Measurements from ENCODE around the gene SDCCAG8. TPM values are rescaled to one million over a fixed set of nuclear protein-coding genes. Genes with fewer than 3 reads are reported as not detected.

Gene SDCCAG8
- total and polyA plus RNA-seq, 2 experiments from 2014 or later = 28.3 to 39.3 TPM

- 85% methylated on average over 17 of the region's 17 CpGs for WGBS (ENCODE audit: low lambda C conversion rate, missing lambda C conversion rate)
- H3K9me3 ChIP-seq (ENCODE audit: low read depth) = no peaks in the 10 kb centered on the region
- no peaks in the 10 kb centered on the region for H3K4me1 ChIP-seq (ENCODE audit: insufficient read depth)
- no peak overlapping the region for H3K27ac ChIP-seq
- H3K36me3 ChIP-seq (replicated peaks; ENCODE audit: insufficient read depth, low read depth) = no peaks in the 10 kb centered on the region
- no peak overlapping the region for H3K4me3 ChIP-seq
- DNase-seq (ENCODE audit: low spot score) = no peak
- H2AFZ ChIP-seq = no peak overlapping the region
- no peaks in the 10 kb centered on the region for H4K20me1 ChIP-seq (ENCODE audit: insufficient read depth, poor library complexity, severe bottlenecking)
- TF ChIP-seq EZH2phosphoT487 (IDR thresholded peaks at IDR 0.05; ENCODE audit: low read depth, severe bottlenecking, unreplicated experiment) = no peak
- no peak for TF ChIP-seq CTCF (IDR thresholded peaks at IDR 0.05; ENCODE audit: poor library complexity)
- no peak for TF ChIP-seq EZH2 (IDR thresholded peaks at IDR 0.05; ENCODE audit: borderline replicate concordance)
- H3K27me3 ChIP-seq = no peaks in the 10 kb centered on the region
- no peaks in the 10 kb centered on the region for H3K9me2 ChIP-seq (replicated peaks; ENCODE audit: insufficient read depth)
- H3K4me2 ChIP-seq = no peak overlapping the region
- no peaks in the 10 kb centered on the region for H3K79me2 ChIP-seq
Measured at GRCh38 chr1:243454328-243454997, 198.6 kb downstream of the SDCCAG8 start.

- no peak overlapping the region for H3K4me2 ChIP-seq
- 84% methylated on average over 11 of the region's 11 CpGs for WGBS (ENCODE audit: low lambda C conversion rate, missing lambda C conversion rate)
Measured at GRCh38 chr1:243455760-243456651, 200.2 kb downstream of the SDCCAG8 start.

GRCh38 chr1:243457363-243457982 lies 201.6 kb downstream of the SDCCAG8 start:
- no peak overlapping the region for H3K4me3 ChIP-seq
- no peaks in the 10 kb centered on the region for H4K20me1 ChIP-seq (ENCODE audit: insufficient read depth, poor library complexity, severe bottlenecking)
- DNase-seq (ENCODE audit: low spot score) = no peak
- WGBS (ENCODE audit: low lambda C conversion rate, missing lambda C conversion rate) = 86% methylated on average over 9 of the region's 9 CpGs
- no peak for TF ChIP-seq EZH2 (IDR thresholded peaks at IDR 0.05; ENCODE audit: borderline replicate concordance)
- no peak for TF ChIP-seq CTCF (IDR thresholded peaks at IDR 0.05; ENCODE audit: poor library complexity)
- TF ChIP-seq EZH2phosphoT487 (IDR thresholded peaks at IDR 0.05; ENCODE audit: low read depth, severe bottlenecking, unreplicated experiment) = no peak
- no peaks in the 10 kb centered on the region for H3K4me1 ChIP-seq (ENCODE audit: insufficient read depth)
- H3K4me2 ChIP-seq = no peak overlapping the region
- H3K9me2 ChIP-seq (replicated peaks; ENCODE audit: insufficient read depth) = no peaks in the 10 kb centered on the region
- no peak overlapping the region for H3K27ac ChIP-seq
- H3K9me3 ChIP-seq (ENCODE audit: low read depth) = no peaks in the 10 kb centered on the region
- no peaks in the 10 kb centered on the region for H3K27me3 ChIP-seq
- H3K36me3 ChIP-seq (replicated peaks; ENCODE audit: insufficient read depth, low read depth) = no peaks in the 10 kb centered on the region
- no peaks in the 10 kb centered on the region for H3K79me2 ChIP-seq
- H2AFZ ChIP-seq = no peak overlapping the region

More at GRCh38 chr1:243455760-243456651, 200.2 kb downstream of the SDCCAG8 start:
- H3K4me3 ChIP-seq = no peak overlapping the region
- DNase-seq (ENCODE audit: low spot score) = no peak
- H3K4me1 ChIP-seq (ENCODE audit: insufficient read depth) = no peaks in the 10 kb centered on the region
- no peaks in the 10 kb centered on the region for H3K9me3 ChIP-seq (ENCODE audit: low read depth)
- H2AFZ ChIP-seq = no peak overlapping the region
- H3K9me2 ChIP-seq (replicated peaks; ENCODE audit: insufficient read depth) = no peaks in the 10 kb centered on the region
- no peak for TF ChIP-seq CTCF (IDR thresholded peaks at IDR 0.05; ENCODE audit: poor library complexity)
- no peak for TF ChIP-seq EZH2phosphoT487 (IDR thresholded peaks at IDR 0.05; ENCODE audit: low read depth, severe bottlenecking, unreplicated experiment)
- TF ChIP-seq EZH2 (IDR thresholded peaks at IDR 0.05; ENCODE audit: borderline replicate concordance) = no peak
- no peaks in the 10 kb centered on the region for H4K20me1 ChIP-seq (ENCODE audit: insufficient read depth, poor library complexity, severe bottlenecking)
- no peaks in the 10 kb centered on the region for H3K27me3 ChIP-seq
- H3K36me3 ChIP-seq (replicated peaks; ENCODE audit: insufficient read depth, low read depth) = no peaks in the 10 kb centered on the region
- H3K27ac ChIP-seq = no peak overlapping the region
- H3K79me2 ChIP-seq = no peaks in the 10 kb centered on the region
